HG02642 (cell line): Measurements from ENCODE around the gene SLC4A5.

Source experiments
- ATAC-seq: cut with Tn5 transposase; IDR thresholded peaks from one replicate; pipeline ENCODE4 v1.9.1; 2021; ENCODE audit warnings: mild to moderate bottlenecking; ENCODE audit not compliant: unreplicated experiment, poor library complexity

SLC4A5 gene, protein sequence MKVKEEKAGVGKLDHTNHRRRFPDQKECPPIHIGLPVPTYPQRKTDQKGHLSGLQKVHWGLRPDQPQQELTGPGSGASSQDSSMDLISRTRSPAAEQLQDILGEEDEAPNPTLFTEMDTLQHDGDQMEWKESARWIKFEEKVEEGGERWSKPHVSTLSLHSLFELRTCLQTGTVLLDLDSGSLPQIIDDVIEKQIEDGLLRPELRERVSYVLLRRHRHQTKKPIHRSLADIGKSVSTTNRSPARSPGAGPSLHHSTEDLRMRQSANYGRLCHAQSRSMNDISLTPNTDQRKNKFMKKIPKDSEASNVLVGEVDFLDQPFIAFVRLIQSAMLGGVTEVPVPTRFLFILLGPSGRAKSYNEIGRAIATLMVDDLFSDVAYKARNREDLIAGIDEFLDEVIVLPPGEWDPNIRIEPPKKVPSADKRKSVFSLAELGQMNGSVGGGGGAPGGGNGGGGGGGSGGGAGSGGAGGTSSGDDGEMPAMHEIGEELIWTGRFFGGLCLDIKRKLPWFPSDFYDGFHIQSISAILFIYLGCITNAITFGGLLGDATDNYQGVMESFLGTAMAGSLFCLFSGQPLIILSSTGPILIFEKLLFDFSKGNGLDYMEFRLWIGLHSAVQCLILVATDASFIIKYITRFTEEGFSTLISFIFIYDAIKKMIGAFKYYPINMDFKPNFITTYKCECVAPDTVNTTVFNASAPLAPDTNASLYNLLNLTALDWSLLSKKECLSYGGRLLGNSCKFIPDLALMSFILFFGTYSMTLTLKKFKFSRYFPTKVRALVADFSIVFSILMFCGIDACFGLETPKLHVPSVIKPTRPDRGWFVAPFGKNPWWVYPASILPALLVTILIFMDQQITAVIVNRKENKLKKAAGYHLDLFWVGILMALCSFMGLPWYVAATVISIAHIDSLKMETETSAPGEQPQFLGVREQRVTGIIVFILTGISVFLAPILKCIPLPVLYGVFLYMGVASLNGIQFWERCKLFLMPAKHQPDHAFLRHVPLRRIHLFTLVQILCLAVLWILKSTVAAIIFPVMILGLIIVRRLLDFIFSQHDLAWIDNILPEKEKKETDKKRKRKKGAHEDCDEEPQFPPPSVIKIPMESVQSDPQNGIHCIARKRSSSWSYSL

DNA sequence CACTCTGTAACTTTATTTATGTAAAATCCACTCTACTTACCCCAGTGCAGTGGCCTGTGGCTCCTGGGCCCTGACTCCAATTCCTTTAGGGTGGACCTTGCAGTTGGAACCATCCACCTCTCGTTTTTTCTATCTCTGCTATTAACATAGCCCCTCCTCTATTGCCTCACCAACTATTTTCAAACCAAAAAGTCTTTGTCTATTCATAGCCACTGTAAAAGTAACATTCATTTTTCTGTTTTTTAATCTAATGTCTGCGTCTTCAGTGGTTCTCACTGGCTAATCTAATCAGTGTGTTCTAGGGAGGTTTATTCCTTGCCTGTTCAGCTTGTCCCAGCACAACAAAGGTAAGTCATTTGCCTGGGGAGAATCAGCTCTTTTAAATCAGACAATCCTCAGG is at the start of gene SLC4A5:
Gene SLC4A5, minus strand, starts transcription at position 101 of the 400 bp plus-strand sequence. CDS start 28,393 bp downstream, outside the sequence.
- no peak for ATAC-seq

DNA sequence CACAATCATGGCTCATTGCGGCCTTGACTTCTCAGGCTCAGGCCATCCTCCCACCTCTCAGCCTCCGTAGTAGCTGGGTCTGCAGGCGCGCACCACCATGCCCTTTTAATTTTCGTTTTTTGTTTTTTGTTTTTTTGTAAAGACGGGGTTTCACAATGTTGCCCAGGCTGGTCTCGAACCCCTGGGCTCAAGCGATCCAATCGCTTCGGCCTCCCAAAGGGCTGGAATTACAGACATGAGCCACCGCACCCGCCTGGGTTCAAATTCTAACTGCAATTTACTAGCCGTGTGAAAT is 49.2 kb upstream of the SLC4A5 start:
- ATAC-seq: no peak

DNA sequence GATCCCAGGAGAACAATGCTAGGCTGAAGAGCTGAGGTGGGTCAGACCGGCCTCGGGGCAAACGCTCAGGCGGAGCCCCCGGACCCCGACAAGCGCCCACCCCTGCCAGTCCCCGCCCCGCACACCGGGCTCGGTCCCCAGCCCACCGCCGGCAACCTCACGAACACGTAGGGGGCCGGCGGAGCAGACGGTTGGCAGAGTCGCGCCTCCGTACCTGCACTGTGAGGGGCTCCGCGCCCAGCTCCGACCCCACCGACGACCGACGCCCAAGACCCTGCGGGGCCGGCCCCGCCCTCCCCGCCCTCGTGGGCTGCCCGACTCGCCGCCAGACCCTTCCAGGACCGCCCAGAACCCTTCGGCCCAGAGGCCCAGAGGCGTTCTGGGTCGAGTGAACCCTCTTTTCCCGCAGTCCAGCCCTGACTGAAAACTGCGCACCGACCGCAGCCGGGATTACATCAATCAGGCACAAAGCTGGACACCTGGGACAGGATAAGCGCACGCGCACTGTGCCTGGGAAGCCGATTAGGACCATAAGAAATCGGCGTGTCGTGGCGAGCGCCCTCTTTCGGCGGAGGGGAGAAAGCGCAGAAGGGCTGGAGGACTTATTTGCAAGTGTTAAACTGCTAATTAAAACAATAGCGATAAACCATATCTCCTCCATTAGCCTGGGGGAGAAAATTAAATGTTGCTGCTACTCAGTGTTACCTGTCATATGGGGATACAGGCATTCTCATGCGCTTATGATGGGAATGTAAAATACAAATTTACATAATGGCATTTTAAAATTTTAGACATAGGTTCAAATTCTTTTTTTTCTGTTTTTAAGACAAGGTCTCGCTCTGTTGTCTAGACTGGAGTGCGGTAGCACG is 48.6 kb upstream of the SLC4A5 start:
- peak; percentile 80 for ATAC-seq

DNA sequence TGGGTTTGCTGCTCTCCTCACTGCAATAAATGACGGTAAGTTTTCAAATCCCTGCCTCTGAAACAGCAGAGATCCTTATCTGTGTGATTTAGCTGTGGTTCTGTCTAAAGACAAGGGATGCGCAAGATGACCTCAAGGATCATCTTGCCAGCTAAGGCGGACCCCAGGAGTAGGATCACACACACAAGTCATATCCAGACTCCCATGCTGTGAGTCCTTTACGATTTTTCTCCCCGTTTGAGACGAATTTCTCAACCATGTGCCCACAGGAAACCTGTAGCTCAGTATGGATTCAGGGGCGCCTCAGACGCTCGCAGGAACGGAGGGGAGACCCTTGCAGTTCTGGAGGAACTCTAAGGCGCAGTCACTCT is 48.0 kb upstream of the SLC4A5 start:
- no peak for ATAC-seq

DNA sequence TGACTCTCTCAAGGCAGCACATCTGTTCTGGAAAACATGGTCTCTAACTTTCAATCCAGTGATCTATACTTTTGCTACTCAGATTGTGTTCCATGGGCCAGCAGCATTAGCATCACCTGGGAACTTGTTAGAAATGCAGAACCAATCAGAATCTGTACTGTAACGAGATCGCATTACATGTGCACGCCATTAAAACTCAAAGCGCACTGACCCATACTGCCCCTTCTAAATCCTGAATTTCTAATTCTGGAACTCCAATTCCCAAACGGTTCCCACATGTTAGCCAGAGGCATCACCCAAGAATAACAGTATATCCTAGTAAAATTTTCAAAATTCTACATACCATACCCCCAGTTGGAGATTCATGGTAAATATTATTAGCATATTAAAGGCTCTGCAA is 47.4 kb upstream of the SLC4A5 start:
- ATAC-seq: no peak

DNA sequence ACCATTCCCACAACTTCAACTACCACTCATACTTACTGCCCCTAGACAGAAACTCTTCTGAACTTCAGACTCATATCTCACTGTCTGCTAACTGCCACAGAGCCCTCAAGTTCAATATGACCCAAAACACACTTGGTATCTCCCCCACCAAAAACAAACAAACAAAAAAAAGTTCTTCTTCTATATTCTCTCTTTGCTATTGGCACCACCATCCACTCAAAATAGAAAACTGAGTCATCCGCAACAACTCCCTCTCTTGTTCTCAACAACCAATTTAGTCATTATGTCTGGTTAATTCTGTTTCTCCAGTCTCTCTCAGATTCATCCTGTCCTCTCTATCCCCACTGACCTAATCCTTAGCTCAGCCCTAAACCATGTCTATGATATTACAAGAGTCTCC is 44.1 kb upstream of the SLC4A5 start:
- ATAC-seq: no peak

DNA sequence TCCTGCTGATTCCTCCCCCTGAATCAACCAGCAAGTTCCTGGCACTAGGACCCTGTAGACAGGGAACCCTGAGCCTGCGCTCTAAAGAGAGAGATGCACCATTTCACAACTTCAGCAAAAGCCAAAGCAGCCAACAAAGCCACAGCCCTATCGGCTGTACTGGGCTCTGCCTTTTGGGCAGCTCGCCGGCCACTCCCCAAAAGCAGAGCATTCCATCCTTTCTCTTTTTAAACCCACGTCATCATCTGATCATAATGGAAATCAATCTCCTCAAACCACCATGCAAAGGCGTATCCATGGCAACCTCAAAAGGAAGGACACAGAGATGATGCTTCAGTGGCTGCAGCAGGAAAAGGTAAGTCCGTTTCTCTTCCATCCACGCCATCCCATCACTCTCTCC is 42.2 kb upstream of the SLC4A5 start:
- no peak for ATAC-seq

DNA sequence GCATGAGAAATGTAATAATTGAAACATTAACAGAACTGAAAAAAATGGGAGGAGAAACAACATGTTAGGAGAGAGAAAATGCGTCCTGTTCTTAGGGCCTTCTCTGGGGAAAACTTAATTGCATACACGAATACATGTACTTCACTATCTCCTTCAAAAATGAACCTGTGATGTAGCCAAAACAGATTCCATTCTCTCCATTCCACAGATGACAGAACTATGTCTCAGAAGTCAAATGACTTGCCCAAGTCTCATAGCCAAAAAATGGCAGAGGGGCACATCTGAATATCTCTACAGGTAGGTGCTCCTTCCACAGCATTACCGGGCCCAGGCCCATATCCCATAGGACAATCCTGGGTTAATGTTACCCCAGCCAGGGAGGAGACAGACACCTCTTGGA is 40.8 kb upstream of the SLC4A5 start:
- no peak for ATAC-seq

DNA sequence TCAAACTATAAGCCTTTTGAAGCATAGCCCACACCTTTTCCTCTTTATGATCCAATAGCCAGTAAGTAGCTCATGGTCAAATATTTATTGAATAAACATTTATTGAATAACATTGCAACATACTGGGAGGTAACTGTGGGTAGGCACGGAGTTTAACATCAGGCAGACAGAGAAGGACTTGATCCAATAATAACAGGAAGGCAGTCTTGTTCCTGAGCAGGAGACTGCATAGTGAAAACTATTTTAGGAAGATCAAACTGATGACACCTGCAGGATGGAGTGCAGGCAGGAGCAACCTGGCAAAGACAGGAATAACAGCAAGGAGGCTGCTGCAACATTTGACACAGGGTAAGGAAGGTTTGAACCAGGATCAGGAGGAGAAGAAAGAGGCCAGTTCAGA is 40.0 kb upstream of the SLC4A5 start:
- no peak for ATAC-seq

DNA sequence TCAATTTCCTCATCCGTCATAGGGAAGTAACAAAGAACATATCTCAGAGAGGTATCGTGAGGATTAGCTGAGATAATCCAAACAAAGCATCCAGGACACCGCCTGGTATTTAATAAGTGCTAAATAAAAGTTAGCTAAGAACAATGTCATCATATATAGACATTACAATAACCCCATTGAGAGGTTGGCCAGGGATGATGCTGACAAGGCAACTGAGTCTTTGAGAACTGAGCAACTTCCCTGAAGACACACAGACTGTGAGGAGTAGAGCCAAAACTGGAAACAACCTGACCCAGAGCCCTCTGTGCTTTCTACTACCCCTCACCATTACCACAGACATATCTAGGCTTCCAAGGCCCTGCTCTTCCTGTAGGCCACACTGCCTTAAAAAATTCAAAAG is 38.5 kb upstream of the SLC4A5 start:
- ATAC-seq: no peak

DNA sequence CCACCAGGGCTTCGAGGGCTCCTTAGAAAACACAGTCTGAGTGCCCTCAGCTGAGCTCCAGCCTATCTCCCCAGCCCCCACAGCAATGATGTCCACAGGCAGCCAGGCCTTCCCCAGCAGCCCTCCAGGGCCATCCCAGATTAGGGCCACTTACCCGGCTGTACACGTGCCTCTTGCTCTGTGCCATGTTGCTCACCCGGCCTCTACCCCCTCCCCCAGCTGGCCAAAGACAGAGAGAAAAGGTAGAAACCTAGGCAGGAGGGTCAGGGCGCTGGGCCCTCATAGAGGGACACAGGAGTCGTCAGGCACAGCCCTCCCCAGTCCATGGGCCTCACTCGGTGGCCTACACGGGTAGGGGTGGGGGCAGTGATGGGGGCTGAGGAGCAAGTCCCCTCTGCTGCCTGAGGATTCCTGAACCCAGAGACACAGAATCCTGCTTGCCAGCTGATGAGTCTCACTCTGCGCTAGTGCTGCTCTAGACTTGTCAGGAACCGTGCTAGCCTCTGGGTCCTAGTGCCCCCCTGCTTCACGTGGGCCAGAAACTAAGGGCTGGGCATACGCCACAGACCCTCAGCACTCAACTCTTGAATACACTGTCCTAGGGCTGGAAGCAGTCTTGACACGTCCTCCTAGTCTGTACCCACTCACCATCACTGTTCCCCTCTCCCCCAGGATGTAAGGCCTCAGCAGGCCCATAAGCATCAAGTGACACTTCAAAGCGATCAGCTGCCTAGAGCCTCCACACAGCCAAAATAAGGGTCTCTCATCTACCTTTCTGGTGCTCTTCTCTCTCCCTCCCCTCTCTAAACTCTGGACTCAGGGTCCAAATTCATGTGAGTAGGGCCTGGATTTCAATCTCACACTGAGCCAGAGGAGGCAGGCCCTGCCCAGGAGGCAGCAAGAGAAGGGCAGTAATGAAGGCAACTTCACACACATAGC is 36.9 kb upstream of the SLC4A5 start, which contains the start of gene DCTN1:
Gene DCTN1, minus strand, starts transcription at position 461 of the 939 bp plus-strand sequence. Its CDS starts 274 bp downstream, at position 187.
- ATAC-seq: no peak

DNA sequence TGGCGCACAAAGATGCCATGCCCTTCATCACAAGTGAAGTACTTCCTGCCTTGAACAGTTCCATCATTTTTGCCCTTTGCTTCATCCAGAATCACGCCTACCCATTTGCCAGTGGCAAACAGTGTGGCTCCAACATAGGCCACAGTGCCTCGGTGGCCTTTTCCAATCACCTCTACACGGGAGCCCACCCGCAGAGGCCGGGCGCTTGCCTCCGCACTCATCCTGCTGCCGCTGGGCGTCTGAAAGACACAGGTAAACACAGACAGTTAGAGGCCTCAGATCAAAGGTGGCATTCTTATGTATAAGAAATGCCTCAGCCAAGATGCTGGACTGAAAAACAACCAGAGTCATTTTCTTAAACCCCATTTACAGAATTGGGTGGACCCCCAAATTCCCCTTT is 34.8 kb upstream of the SLC4A5 start:
- ATAC-seq: no peak

DNA sequence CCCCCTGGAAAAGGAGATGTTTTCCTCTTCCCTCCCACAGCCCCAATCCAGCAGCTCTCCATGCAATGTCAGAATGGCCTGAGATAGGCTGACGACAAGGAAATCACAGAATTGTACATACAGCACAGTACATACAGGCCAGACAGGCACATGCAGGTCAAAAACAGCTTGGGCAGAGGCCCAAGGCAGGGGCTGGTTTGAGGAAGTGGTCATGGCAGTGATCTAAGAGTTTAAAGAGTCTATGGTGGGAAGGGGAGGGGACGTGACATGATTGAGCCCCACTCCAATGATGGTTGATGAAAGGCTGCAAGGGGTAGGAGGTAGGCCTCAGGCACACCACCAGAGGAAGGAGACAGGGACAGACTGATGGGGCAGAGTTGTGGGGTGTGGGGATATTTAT is 32.6 kb upstream of the SLC4A5 start:
- no peak for ATAC-seq

DNA sequence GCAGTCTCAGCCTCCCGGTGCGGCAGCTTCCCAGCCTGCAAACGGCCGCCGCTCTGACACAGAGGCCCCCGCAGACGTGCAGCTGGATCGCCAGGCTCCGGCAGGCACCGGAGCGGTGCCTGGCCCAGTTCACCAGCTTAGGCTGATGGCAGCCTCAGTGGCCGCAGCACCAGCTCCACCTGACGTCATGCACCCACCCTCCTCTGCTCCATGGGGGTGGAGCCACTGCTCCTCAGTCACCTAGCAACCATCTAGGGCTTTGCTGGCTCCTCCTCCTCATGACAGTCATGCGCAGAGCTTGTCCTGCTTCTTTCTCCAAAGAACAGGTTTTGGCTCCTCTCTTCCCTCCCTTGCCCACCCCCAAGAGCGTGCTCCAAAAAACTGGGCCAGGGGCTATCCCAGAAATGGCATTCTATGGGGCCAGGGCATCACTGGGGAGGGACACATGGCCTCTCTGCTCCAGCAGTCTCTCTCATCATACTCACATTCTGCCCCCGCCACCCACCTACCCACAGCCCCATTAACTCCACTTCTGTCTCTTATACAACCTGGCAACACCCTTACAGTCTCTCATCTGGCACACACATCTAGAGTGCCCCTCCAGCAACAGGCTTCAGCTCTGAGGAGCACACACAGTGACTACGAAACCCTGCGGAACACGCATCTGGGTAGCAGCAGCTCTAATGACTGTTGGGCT is 31.4 kb upstream of the SLC4A5 start:
- no peak for ATAC-seq

DNA sequence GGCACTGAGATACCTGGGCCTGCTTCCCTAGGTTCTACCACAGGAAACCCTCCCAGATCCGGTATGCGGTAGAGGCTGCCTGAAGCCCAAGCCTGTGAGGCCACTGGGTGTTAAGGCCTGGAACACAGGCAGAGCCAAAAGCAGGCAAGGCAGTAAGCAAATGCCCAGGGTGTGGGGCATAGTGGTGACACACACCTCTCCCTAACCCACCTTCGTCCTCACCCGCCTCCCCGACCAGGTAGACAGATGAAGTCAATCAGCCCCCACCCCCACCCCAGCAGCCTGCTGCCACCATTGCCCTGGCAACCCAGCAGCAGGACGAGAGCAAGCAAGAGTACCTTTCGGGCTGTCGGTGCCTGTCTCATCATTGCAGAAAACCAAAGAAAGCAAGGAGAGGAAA is 30.8 kb upstream of the SLC4A5 start:
- no peak for ATAC-seq

DNA sequence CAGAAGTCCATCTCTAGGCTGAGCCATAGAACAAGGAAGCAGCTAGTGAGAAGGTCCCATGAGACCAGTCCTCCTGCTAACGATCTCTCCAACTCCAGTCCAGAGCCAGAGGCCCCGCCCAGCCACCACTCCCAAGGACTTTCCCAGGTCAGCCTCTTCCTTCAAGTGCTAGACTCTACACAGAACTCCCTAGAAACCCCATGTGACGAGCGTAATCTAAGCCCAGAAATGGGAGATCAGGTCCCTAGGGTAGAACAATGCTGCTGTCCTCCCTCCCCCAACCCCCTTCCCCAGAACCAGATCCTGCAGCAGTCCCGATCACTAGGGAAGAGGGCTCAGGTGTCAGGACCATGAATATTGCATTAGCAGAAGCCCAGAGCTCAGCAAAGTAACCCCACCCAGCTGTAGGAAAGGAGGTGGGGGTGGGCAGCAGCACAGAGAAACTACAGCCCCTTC is 30.0 kb upstream of the SLC4A5 start:
- no peak for ATAC-seq

DNA sequence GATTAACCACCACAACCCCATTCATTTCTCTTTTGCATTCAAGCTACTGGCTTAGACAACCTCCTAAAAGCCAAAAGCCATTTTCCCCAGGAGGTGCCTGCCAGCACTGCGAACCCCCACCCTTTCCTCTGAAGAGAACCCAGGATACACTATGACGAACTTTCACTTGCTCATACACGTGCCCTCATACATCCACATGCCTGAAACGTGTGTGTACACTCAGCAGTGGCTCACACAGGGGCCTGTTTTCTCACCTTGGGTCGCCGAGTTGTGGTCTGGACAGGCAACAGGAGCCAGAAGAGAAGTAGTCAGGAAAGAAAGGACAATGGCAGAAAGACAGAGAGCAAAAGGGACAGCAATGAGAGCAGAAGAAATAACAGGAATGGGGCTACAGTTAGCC is 29.5 kb upstream of the SLC4A5 start:
- ATAC-seq: no peak

DNA sequence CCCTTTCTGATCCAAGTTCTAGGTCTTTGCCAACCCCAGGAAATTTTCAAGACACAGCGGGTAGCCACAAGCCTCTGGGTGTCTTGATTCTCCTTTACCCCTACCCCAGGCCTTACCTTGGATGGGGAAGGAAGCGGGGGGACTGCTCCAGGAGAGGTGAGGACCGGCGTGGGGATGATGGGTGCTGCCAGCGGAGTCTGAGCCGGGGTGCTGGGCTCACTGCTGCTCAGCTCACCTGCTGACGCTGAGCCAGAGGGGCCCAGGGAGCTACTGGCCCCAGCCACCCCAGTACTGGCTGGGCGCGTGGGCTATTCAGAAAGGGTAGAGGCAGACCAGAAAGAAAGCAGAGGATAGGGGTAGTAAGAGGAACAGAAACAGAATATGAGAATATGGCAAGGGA is 28.2 kb upstream of the SLC4A5 start:
- ATAC-seq: no peak
